Natural killer cell treated with Interleukin-12 subunit alpha and Interleukin-12 subunit beta and Interleukin-15 and Interleukin-18, amount 100 ng/mL, for 72 hours (primary cell): ENCODE results near the gene BCAS2. TPM values are rescaled to one million over a fixed set of nuclear protein-coding genes. Genes with fewer than 3 reads are reported as not detected.

Source experiments
- ATAC-seq, 2 donors: fragments of 150-1000 bp; cut with Tn5 transposase in 1 of 2; sonication (Bioruptor Pico), chemical (Tn5 transposase) in 1 of 2; 2 replicates each; pipeline ENCODE4 v1.10.0; 2021
- DNase-seq: peaks from one replicate; pipeline ENCODE4 v3.0.0; 2022; ENCODE audit warnings: low spot score
- H3K27ac Mint-ChIP-seq, 2 donors: 1 replicate in 1 of 2; 2 replicates in 1 of 2; pipeline ENCODE4 v1.8.0; 2022; ENCODE audit warnings: mixed read lengths in 2 of 2, mild to moderate bottlenecking in 1 of 2, moderate library complexity in 1 of 2
- H3K27me3 Mint-ChIP-seq, 2 donors: 1 replicate in 1 of 2; 2 replicates in 1 of 2; pipeline ENCODE4 v1.8.0; 2022; ENCODE audit warnings: mixed read lengths in 2 of 2
- H3K36me3 Mint-ChIP-seq: one replicate; pipeline ENCODE4 v1.8.0; 2022; ENCODE audit warnings: mixed read lengths
- H3K4me1 Mint-ChIP-seq, 2 donors: 1 replicate in 1 of 2; 2 replicates in 1 of 2; pipeline ENCODE4 v1.8.0; 2022; ENCODE audit warnings: low read depth in 2 of 2, mixed read lengths in 2 of 2, mild to moderate bottlenecking in 1 of 2
- H3K4me3 Mint-ChIP-seq: one replicate; pipeline ENCODE4 v1.8.0; 2022; ENCODE audit warnings: mixed read lengths
- H3K9me3 Mint-ChIP-seq: 2 replicates; pipeline ENCODE4 v1.8.0; 2022; ENCODE audit warnings: mixed read lengths
- total RNA-seq, 2 donors: library from RNA; stranded (reverse); gene quantifications; one replicate each; pipeline ENCODE4 v1.2.3, GENCODE V29; 2022

The BCAS2 gene
- 10 to 100 TPM; 34.7 to 44.2 TPM for total RNA-seq

DNA sequence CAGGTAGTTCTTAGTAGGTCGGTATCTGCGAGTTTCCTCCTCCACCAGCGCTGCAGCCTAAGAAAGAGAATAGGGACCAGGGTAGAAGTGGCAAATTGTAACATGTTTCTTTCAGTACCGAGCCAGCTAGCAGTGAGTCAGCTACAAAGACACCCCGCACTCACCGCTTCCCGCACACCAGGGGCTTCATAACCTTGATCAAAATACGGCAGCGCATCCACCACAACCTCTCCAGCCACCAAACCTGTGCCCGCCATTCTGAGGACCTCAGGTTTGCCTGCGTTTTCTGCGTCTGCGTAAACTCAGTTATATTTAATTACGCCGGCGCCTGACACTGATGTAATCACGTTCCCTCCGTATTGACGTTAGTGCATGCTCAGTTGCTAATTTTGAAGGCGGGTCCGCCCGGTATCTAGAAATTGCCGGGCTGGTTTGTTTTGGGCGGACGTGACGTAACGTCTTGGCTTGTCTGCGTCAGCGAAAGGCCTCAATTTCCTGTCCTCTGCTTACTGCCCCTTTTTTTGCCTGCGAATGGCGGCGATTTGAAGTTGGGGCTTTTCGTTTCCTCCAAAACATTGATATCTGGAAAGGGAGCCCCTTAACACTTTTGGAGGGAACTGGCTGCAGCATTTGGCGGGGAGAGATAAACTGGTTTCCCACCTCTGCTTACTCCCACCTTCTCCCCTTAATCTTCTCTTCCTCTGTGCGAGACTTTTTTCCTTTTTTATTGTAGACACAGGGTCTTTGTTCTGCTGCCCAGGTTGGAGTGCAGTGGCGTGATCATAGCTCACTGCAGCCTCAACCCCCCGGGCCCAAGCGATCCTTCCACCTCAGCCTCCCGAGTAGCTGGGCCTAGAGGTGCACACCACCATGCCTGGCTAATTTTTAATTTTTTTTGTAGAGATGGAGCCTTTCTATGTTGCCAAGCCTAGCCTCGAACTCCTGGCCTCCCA is at the start of gene BCAS2:
BCAS2 (minus strand) TSS at position 281 of the 953 bp plus-strand sequence; CDS start at position 257, 24 bp downstream.
- Mint-ChIP-seq H3K4me3 (peak within 1 kb of the TSS; percentile 97), H3K36me3 (peaks cover 14% of the 10 kb centered on the region), H3K27me3 (peaks cover 0 to 3% of the 10 kb centered on the region in 2 donors), H3K27ac (peak within 1 kb of the TSS; percentile 95 to 97), H3K9me3 (no peaks in the 10 kb centered on the region), H3K4me1 (peaks cover 19 to 23% of the 10 kb centered on the region in 2 donors)
- DNase-seq (peak; percentile 95), ATAC-seq (peak; percentile 99)

GRCh38 chr1:114627107-114627506 is 45.7 kb upstream of the BCAS2 start:
- Mint-ChIP-seq H3K27me3 (peaks cover 19 to 31% of the 10 kb centered on the region in 2 donors), H3K4me1 (no peaks in the 10 kb centered on the region), H3K27ac (no peak overlapping the region), H3K9me3 (no peaks in the 10 kb centered on the region), H3K4me3 (no peak overlapping the region), H3K36me3 (no peaks in the 10 kb centered on the region)
- DNase-seq (no peak), ATAC-seq (no peak)

GRCh38 chr1:114623364-114623763 is 41.9 kb upstream of the BCAS2 start:
- no peak for ATAC-seq
- no peak overlapping the region for H3K4me3 Mint-ChIP-seq
- no peaks in the 10 kb centered on the region for H3K4me1 Mint-ChIP-seq

GRCh38 chr1:114620419-114620818 is 39.0 kb upstream of the BCAS2 start:
- no peak for ATAC-seq
- DNase-seq = no peak
- Mint-ChIP-seq H3K27ac (no peak overlapping the region), H3K9me3 (no peaks in the 10 kb centered on the region), H3K4me3 (no peak overlapping the region), H3K27me3 (peaks cover 11 to 12% of the 10 kb centered on the region in 2 donors), H3K4me1 (no peaks in the 10 kb centered on the region), H3K36me3 (no peaks in the 10 kb centered on the region)

More at GRCh38 chr1:114623364-114623763, 41.9 kb upstream of the BCAS2 start:
- no peaks in the 10 kb centered on the region for H3K36me3 Mint-ChIP-seq
- no peak for DNase-seq
- H3K9me3 Mint-ChIP-seq = no peaks in the 10 kb centered on the region
- no peak overlapping the region for H3K27ac Mint-ChIP-seq
- H3K27me3 Mint-ChIP-seq = peaks cover 16 to 21% of the 10 kb centered on the region in 2 donors

DNA sequence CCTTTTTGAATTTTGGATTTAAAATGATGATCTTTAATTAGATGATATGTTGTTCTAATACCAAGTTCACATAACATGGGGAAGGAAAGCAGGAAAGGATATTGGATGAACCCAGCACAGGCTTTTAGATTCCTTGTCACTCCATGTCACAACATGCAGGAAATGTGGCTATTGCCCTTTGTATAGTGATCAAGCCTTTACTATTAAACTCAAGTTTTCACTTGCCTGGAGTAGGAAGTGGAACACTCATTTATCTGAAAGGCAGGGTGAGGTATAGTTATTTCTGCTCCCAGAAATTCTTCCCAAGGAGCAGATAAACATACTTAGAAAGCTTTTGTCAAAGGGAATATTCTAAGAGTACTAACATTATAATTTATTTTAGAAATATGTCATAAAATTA is 37.2 kb upstream of the BCAS2 start:
- no peaks in the 10 kb centered on the region for H3K4me1 Mint-ChIP-seq
- H3K4me3 Mint-ChIP-seq = no peak overlapping the region
- H3K27ac Mint-ChIP-seq = no peak overlapping the region
- ATAC-seq = no peak
- H3K27me3 Mint-ChIP-seq = peaks cover 12 to 14% of the 10 kb centered on the region in 2 donors
- H3K36me3 Mint-ChIP-seq = no peaks in the 10 kb centered on the region
- no peaks in the 10 kb centered on the region for H3K9me3 Mint-ChIP-seq
- no peak for DNase-seq

- ATAC-seq = no peak
- no peak for DNase-seq
- Mint-ChIP-seq H3K27ac (no peak overlapping the region), H3K9me3 (no peaks in the 10 kb centered on the region), H3K27me3 (peaks cover 0 to 11% of the 10 kb centered on the region in 2 donors), H3K36me3 (no peaks in the 10 kb centered on the region), H3K4me3 (no peak overlapping the region), H3K4me1 (no peaks in the 10 kb centered on the region)
Measured at GRCh38 chr1:114610546-114611245, 29.3 kb upstream of the BCAS2 start.

DNA sequence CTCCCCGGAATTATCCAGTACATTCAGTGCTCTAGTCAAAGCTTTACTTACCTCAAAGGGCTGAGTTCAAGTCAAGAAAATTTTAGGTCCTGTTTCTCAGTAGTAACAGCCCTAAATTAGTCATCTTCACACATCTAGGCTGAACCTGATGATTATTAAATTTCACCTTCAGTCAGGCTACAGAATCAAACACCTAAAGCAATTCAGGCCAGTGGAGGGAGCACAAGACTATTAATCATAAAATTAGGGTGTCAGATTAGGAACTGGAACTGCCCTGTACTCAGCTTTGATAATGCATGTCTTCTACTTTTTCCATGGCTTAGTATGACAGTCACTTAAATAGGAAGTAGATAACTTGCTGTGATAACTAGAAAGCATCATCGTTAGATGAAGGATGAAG is 28.4 kb upstream of the BCAS2 start:
- Mint-ChIP-seq H3K9me3 (no peaks in the 10 kb centered on the region), H3K36me3 (no peaks in the 10 kb centered on the region), H3K27ac (no peak overlapping the region), H3K4me3 (no peak overlapping the region), H3K4me1 (no peaks in the 10 kb centered on the region), H3K27me3 (peaks cover 2 to 11% of the 10 kb centered on the region in 2 donors)
- DNase-seq = no peak
- ATAC-seq = no peak

DNA sequence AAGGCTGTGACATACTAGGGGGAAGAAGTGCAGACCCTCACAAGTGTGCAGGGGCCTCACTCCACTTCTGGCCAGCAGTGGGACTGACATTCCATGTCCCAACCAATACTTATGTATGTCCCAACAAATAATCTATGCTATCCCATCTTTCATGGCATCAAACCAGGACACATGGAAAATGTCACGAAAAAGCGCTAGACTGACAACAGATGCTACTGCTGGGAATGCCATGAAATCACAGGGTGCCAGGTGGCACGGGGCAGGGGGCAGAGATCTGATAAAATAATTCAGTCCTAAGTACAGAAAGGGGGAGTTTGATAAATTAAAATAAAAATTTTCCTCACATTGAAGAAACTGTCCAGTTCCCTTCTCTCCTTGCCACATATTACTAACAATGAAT is 27.6 kb upstream of the BCAS2 start:
- no peaks in the 10 kb centered on the region for H3K9me3 Mint-ChIP-seq
- ATAC-seq (no peak), DNase-seq (no peak)
- H3K4me1 Mint-ChIP-seq = no peaks in the 10 kb centered on the region
- H3K36me3 Mint-ChIP-seq = no peaks in the 10 kb centered on the region
- H3K27me3 Mint-ChIP-seq = peaks cover 7 to 12% of the 10 kb centered on the region in 2 donors
- H3K27ac Mint-ChIP-seq = no peak overlapping the region
- no peak overlapping the region for H3K4me3 Mint-ChIP-seq

DNA sequence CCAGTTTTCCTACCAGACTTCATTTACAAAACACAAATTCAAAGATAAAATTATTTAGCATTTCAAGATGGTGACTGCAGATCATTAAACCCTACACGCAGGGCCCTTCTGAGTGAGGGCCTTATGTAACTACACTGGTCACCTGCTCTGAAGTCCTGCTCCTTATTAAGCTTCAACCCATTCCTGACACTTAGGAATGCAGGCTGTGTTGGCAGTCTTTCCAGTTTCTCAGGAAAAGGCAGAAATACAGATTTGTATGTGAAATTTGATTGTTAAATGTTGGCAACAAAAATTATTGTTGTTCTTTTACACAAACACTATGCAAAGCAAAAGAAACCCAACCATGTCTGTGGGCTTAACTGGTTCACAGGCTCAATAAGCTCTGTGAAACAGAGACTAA is 25.8 kb upstream of the BCAS2 start:
- peaks cover 7 to 8% of the 10 kb centered on the region in 2 donors for H3K27me3 Mint-ChIP-seq
- H3K4me1 Mint-ChIP-seq = no peaks in the 10 kb centered on the region
- no peaks in the 10 kb centered on the region for H3K9me3 Mint-ChIP-seq
- H3K36me3 Mint-ChIP-seq = no peaks in the 10 kb centered on the region
- H3K4me3 Mint-ChIP-seq = no peak overlapping the region
- ATAC-seq (no peak), DNase-seq (no peak)
- no peak overlapping the region for H3K27ac Mint-ChIP-seq

- Mint-ChIP-seq H3K27me3 (peaks cover 14 to 18% of the 10 kb centered on the region in 2 donors), H3K9me3 (no peaks in the 10 kb centered on the region), H3K36me3 (no peaks in the 10 kb centered on the region), H3K4me3 (no peak overlapping the region), H3K4me1 (no peaks in the 10 kb centered on the region), H3K27ac (no peak overlapping the region)
- ATAC-seq (no peak), DNase-seq (no peak)
Measured at GRCh38 chr1:114597949-114598348, 16.5 kb upstream of the BCAS2 start.

GRCh38 chr1:114595602-114596001 is 14.2 kb upstream of the BCAS2 start:
- no peaks in the 10 kb centered on the region for H3K4me1 Mint-ChIP-seq
- no peak overlapping the region for H3K27ac Mint-ChIP-seq
- H3K27me3 Mint-ChIP-seq = peaks cover 16 to 25% of the 10 kb centered on the region in 2 donors
- ATAC-seq (no peak), DNase-seq (no peak)
- no peaks in the 10 kb centered on the region for H3K9me3 Mint-ChIP-seq
- no peak overlapping the region for H3K4me3 Mint-ChIP-seq
- H3K36me3 Mint-ChIP-seq = no peaks in the 10 kb centered on the region

DNA sequence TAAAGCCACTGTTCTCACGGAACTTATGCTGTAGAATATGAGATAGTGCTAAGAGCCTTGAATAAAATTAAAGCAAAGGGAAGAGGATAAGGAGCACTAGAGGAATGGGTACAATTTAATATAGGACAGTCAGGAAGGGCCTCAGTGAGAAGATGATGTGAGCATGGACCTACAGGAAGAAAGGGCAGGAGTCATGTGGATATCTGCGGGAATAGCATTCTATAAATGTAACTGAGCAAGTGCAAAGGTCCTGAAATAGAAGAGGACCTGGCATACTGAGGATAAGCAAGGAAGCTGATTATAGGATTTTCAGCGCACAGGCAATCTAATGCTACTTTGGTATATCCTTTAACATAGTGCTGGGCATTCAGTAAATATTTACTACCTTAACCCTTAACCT is 12.6 kb upstream of the BCAS2 start:
- peaks cover 18 to 29% of the 10 kb centered on the region in 2 donors for H3K27me3 Mint-ChIP-seq
- DNase-seq (no peak), ATAC-seq (no peak)
- no peak overlapping the region for H3K27ac Mint-ChIP-seq
- no peaks in the 10 kb centered on the region for H3K36me3 Mint-ChIP-seq
- no peaks in the 10 kb centered on the region for H3K9me3 Mint-ChIP-seq
- no peak overlapping the region for H3K4me3 Mint-ChIP-seq
- no peaks in the 10 kb centered on the region for H3K4me1 Mint-ChIP-seq

DNA sequence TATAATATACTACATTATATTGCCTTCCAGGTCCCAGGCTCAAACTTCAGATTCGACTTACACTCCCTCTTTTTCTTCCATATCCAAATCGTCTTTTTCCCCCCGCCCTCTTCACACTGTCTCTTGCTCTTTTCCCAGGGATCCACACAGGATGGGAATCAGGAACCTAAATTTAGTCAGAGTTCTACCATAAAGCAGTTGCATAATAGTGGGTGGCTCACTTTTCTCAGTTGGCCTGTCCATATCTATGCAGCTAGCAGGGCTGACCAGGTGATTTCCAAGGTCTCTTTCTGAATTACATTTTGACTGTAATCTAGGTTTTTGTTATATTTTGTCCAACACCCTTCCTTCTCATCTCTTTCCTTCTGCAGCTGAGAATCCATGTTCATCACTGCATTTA is 7.7 kb upstream of the BCAS2 start:
- H3K4me3 Mint-ChIP-seq = no peak overlapping the region
- no peak for DNase-seq
- H3K27ac Mint-ChIP-seq = no peak overlapping the region
- no peaks in the 10 kb centered on the region for H3K36me3 Mint-ChIP-seq
- H3K27me3 Mint-ChIP-seq = peaks cover 19 to 34% of the 10 kb centered on the region in 2 donors
- no peaks in the 10 kb centered on the region for H3K4me1 Mint-ChIP-seq
- H3K9me3 Mint-ChIP-seq = no peaks in the 10 kb centered on the region
- no peak for ATAC-seq

DNA sequence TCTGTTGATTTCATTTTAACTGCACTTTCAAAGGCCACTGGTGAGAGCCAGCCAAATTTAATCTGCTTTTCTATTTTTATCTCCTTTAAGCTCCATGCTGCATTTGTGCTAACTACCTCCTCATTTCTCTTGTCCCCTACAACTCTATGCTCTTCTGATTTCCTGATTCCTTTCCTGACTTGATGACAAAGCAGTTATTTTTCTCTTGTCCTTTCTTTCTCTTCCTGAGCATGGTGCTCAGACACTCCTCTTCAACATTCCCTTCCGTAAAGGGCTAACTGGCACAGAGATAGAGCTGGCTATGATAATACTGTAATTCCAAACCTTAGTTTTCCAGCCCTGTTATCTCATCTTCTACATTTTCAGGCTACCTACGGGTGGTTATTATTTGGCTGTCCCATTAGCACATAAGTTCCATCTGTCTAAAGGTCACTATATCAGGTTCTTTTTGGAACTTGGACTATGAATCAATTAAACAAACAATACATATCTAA is 6.8 kb upstream of the BCAS2 start:
- no peak for DNase-seq
- Mint-ChIP-seq H3K27ac (no peak overlapping the region), H3K4me1 (no peaks in the 10 kb centered on the region)

More for the DNA sequence above, 6.8 kb upstream of the BCAS2 start:
- Mint-ChIP-seq H3K36me3 (no peaks in the 10 kb centered on the region), H3K27me3 (peaks cover 16 to 25% of the 10 kb centered on the region in 2 donors), H3K4me3 (no peak overlapping the region), H3K9me3 (no peaks in the 10 kb centered on the region)
- no peak for ATAC-seq
